WTC11 (cell line): Measurements from ENCODE around the gene HDGFL2. TPM values are rescaled to one million over a fixed set of nuclear protein-coding genes. Genes with fewer than 3 reads are reported as not detected.

Source experiments
- ATAC-seq: fragments of 200-7000 bp; cut with Tn5 transposase; 2 replicates; pipeline ENCODE4 v1.10.0; 2021; ENCODE audit warnings: mild to moderate bottlenecking, moderate library complexity
- CTCF ChIA-PET: fragments of 300-600 bp; sonication (Branson Sonifier 250); formaldehyde crosslinking; loops from one replicate; lab custom pipeline; 2021; ENCODE audit warnings: antibody characterized with exemption; lab: Charles Lee
- POLR2A ChIA-PET: fragments of 350-600 bp; sonication (Branson Sonifier 250); formaldehyde crosslinking; loops from one replicate; lab custom pipeline; 2021; ENCODE audit warnings: antibody characterized with exemption; lab: Charles Lee
- DNase-seq: peaks from one replicate; pipeline ENCODE4 v3.0.0; 2021; ENCODE audit warnings: low spot score
- H3K27ac Mint-ChIP-seq: 2 replicates; pipeline ENCODE4 v1.8.0; 2021; ENCODE audit warnings: mixed read lengths
- H3K27me3 Mint-ChIP-seq: 2 replicates; pipeline ENCODE4 v1.8.0; 2021; ENCODE audit warnings: low read depth, mild to moderate bottlenecking, moderate library complexity, mixed read lengths
- H3K36me3 Mint-ChIP-seq: 2 replicates; pipeline ENCODE4 v1.8.0; 2021; ENCODE audit warnings: mixed read lengths
- H3K4me1 Mint-ChIP-seq: 2 replicates; pipeline ENCODE4 v1.8.0; 2022; ENCODE audit warnings: mixed read lengths
- H3K4me3 Mint-ChIP-seq: 2 replicates; pipeline ENCODE4 v1.8.0; 2021; ENCODE audit warnings: mild to moderate bottlenecking, moderate library complexity, mixed read lengths
- H3K9me3 Mint-ChIP-seq: 2 replicates; pipeline ENCODE4 v1.8.0; 2021; ENCODE audit warnings: mixed read lengths
- CREB1 ChIP-seq: sonication (generic); formaldehyde crosslinking; IDR thresholded peaks from 2 replicates; pipeline ENCODE4 v1.8.0; 2023; ENCODE audit warnings: mild to moderate bottlenecking, missing genetic modification reagents
- ESRRA ChIP-seq: sonication (generic); formaldehyde crosslinking; IDR thresholded peaks from 2 replicates; pipeline ENCODE4 v1.8.1; 2022; ENCODE audit warnings: mild to moderate bottlenecking, missing genetic modification reagents, borderline replicate concordance
- ETV6 ChIP-seq: sonication (generic); formaldehyde crosslinking; IDR thresholded peaks from 2 replicates; pipeline ENCODE4 v1.8.1; 2022; ENCODE audit warnings: mild to moderate bottlenecking, missing genetic modification reagents
- NR1H2 ChIP-seq: sonication (generic); formaldehyde crosslinking; IDR thresholded peaks from 2 replicates; pipeline ENCODE4 v1.9.0; 2021; ENCODE audit warnings: mild to moderate bottlenecking, moderate library complexity, missing genetic modification reagents
- NR2C2 ChIP-seq: sonication (generic); formaldehyde crosslinking; IDR thresholded peaks from 2 replicates; pipeline ENCODE4 v1.8.0; 2022; ENCODE audit warnings: mild to moderate bottlenecking, missing genetic modification reagents
- NR3C1 ChIP-seq: sonication (generic); formaldehyde crosslinking; conservative IDR thresholded peaks from 2 replicates; pipeline ENCODE4 v1.8.1; 2023; ENCODE audit warnings: low read depth, mild to moderate bottlenecking, missing genetic modification reagents
- OVOL2 ChIP-seq: fragments of 250-450 bp; sonication (Bioruptor Pico); IDR thresholded peaks from 2 replicates; pipeline ENCODE4 v1.9.0; 2021; ENCODE audit warnings: mild to moderate bottlenecking, borderline replicate concordance
- RORB ChIP-seq: fragments of 250-450 bp; sonication (Bioruptor Pico); IDR thresholded peaks from 2 replicates; pipeline ENCODE4 v1.9.0; 2021; ENCODE audit warnings: mild to moderate bottlenecking
- SMAD3 ChIP-seq: sonication (generic); formaldehyde crosslinking; IDR thresholded peaks from 2 replicates; pipeline ENCODE4 v1.8.0; 2022; ENCODE audit warnings: missing genetic modification reagents, mild to moderate bottlenecking, borderline replicate concordance
- SOX15 ChIP-seq: fragments of 250-450 bp; sonication (Bioruptor Pico); IDR thresholded peaks from 2 replicates; pipeline ENCODE4 v1.9.0; 2021; ENCODE audit warnings: mild to moderate bottlenecking
- SP1 ChIP-seq: sonication (generic); formaldehyde crosslinking; conservative IDR thresholded peaks from 2 replicates; pipeline ENCODE4 v1.8.1; 2022; ENCODE audit warnings: missing genetic modification reagents
- TP53 ChIP-seq: sonication (generic); formaldehyde crosslinking; IDR thresholded peaks from 2 replicates; pipeline ENCODE4 v1.8.1; 2023; ENCODE audit warnings: mild to moderate bottlenecking, missing genetic modification reagents
- ZBTB21 ChIP-seq: sonication (generic); formaldehyde crosslinking; IDR thresholded peaks from 2 replicates; pipeline ENCODE4 v1.8.1; 2023; ENCODE audit warnings: mild to moderate bottlenecking, missing genetic modification reagents, borderline replicate concordance
- ZNF121 ChIP-seq: sonication (generic); formaldehyde crosslinking; IDR thresholded peaks from 2 replicates; pipeline ENCODE4 v1.8.0; 2023; ENCODE audit warnings: missing genetic modification reagents
- ZNF317 ChIP-seq: sonication (generic); formaldehyde crosslinking; IDR thresholded peaks from 2 replicates; pipeline ENCODE4 v1.8.1; 2023; ENCODE audit warnings: low read depth, mild to moderate bottlenecking, moderate library complexity, missing genetic modification reagents, borderline replicate concordance
- total RNA-seq: library from RNA; stranded (reverse); gene quantifications from 3 replicates; pipeline ENCODE4 v1.2.3, GENCODE V29; 2021
- TF ChIP-seq, protein P1 (sequence below): sonication (generic); formaldehyde crosslinking; IDR thresholded peaks from 2 replicates; pipeline ENCODE4 v1.8.0; 2023; ENCODE audit warnings: mild to moderate bottlenecking, missing genetic modification reagents
- TF ChIP-seq, protein P2 (sequence below): sonication (generic); formaldehyde crosslinking; IDR thresholded peaks from 2 replicates; pipeline ENCODE4 v1.8.1; 2023; ENCODE audit warnings: mild to moderate bottlenecking, missing genetic modification reagents
- TF ChIP-seq, protein P3 (sequence below): sonication (generic); formaldehyde crosslinking; IDR thresholded peaks from 2 replicates; pipeline ENCODE4 v1.8.1; 2023; ENCODE audit warnings: mild to moderate bottlenecking, missing genetic modification reagents, moderate library complexity
- TF ChIP-seq, protein P4 (sequence below): sonication (generic); formaldehyde crosslinking; IDR thresholded peaks from 2 replicates; pipeline ENCODE4 v1.8.1; 2022; ENCODE audit warnings: mild to moderate bottlenecking, moderate library complexity, missing genetic modification reagents
- TF ChIP-seq, protein P5 (sequence below): sonication (generic); formaldehyde crosslinking; IDR thresholded peaks from 2 replicates; pipeline ENCODE4 v1.8.0; 2022; ENCODE audit warnings: mild to moderate bottlenecking, missing genetic modification reagents
- TF ChIP-seq, protein P6 (sequence below): fragments of 250-450 bp; sonication (Bioruptor Pico); IDR thresholded peaks from 2 replicates; pipeline ENCODE4 v1.9.0; 2021; ENCODE audit warnings: mild to moderate bottlenecking

HDGFL2 gene
- total RNA-seq, 1 experiment from 2014 or later, result 115 TPM

DNA sequence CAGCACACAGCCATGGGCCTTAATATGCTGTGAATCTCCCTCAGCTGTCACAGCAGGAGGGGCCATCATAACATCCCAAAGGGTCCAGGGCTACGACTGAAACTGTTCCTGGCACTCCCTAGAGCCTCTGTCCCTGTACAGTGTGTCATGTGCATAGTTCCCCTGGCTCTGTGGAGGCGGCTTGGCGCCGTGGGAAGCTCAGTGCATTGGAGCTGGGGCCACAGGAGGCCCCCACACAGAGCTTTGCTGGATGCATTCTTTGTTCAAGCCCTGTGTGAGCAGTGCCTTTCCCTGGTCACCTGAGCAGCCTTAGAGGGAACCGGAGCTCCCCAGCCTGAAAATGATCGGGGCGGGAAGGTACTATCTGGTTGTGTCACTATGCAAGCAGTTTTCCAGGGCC lies 35.9 kb upstream of the HDGFL2 start:
- no peak overlapping the region for H3K27ac Mint-ChIP-seq
- H3K36me3 Mint-ChIP-seq, result peaks cover 85% of the 10 kb centered on the region
- ChIA-PET POLR2A (interaction anchor here (1.2 kb wide), 1 partner anchor 12 kb away, joined by 3 read pairs; no protein-coding TSS in a partner anchor), CTCF (no interaction called here)
- TF ChIP-seq, protein P1, sequence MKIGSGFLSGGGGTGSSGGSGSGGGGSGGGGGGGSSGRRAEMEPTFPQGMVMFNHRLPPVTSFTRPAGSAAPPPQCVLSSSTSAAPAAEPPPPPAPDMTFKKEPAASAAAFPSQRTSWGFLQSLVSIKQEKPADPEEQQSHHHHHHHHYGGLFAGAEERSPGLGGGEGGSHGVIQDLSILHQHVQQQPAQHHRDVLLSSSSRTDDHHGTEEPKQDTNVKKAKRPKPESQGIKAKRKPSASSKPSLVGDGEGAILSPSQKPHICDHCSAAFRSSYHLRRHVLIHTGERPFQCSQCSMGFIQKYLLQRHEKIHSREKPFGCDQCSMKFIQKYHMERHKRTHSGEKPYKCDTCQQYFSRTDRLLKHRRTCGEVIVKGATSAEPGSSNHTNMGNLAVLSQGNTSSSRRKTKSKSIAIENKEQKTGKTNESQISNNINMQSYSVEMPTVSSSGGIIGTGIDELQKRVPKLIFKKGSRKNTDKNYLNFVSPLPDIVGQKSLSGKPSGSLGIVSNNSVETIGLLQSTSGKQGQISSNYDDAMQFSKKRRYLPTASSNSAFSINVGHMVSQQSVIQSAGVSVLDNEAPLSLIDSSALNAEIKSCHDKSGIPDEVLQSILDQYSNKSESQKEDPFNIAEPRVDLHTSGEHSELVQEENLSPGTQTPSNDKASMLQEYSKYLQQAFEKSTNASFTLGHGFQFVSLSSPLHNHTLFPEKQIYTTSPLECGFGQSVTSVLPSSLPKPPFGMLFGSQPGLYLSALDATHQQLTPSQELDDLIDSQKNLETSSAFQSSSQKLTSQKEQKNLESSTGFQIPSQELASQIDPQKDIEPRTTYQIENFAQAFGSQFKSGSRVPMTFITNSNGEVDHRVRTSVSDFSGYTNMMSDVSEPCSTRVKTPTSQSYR, result no peak
- TF ChIP-seq ESRRA, result no peak
- TF ChIP-seq SOX15 (CRISPR knock-in tag), result no peak
- TF ChIP-seq RORB, result no peak
- TF ChIP-seq TP53 (CRISPR knock-in tag), result no peak
- no peak for TF ChIP-seq SMAD3 (CRISPR knock-in tag)
- TF ChIP-seq ETV6 (CRISPR knock-in tag), result no peak
- no peak for TF ChIP-seq ZNF121 (CRISPR knock-in tag)
- TF ChIP-seq, protein P2, sequence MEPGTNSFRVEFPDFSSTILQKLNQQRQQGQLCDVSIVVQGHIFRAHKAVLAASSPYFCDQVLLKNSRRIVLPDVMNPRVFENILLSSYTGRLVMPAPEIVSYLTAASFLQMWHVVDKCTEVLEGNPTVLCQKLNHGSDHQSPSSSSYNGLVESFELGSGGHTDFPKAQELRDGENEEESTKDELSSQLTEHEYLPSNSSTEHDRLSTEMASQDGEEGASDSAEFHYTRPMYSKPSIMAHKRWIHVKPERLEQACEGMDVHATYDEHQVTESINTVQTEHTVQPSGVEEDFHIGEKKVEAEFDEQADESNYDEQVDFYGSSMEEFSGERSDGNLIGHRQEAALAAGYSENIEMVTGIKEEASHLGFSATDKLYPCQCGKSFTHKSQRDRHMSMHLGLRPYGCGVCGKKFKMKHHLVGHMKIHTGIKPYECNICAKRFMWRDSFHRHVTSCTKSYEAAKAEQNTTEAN (CRISPR knock-in tag), result no peak
- no peak for TF ChIP-seq OVOL2 (CRISPR knock-in tag)
- TF ChIP-seq, protein P3, sequence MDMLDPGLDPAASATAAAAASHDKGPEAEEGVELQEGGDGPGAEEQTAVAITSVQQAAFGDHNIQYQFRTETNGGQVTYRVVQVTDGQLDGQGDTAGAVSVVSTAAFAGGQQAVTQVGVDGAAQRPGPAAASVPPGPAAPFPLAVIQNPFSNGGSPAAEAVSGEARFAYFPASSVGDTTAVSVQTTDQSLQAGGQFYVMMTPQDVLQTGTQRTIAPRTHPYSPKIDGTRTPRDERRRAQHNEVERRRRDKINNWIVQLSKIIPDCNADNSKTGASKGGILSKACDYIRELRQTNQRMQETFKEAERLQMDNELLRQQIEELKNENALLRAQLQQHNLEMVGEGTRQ (CRISPR knock-in tag), result no peak
- TF ChIP-seq, protein P4, sequence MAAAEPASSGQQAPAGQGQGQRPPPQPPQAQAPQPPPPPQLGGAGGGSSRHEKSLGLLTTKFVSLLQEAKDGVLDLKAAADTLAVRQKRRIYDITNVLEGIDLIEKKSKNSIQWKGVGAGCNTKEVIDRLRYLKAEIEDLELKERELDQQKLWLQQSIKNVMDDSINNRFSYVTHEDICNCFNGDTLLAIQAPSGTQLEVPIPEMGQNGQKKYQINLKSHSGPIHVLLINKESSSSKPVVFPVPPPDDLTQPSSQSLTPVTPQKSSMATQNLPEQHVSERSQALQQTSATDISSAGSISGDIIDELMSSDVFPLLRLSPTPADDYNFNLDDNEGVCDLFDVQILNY (CRISPR knock-in tag), result no peak
- TF ChIP-seq CREB1 (CRISPR knock-in tag), result no peak
- TF ChIP-seq, protein P5, sequence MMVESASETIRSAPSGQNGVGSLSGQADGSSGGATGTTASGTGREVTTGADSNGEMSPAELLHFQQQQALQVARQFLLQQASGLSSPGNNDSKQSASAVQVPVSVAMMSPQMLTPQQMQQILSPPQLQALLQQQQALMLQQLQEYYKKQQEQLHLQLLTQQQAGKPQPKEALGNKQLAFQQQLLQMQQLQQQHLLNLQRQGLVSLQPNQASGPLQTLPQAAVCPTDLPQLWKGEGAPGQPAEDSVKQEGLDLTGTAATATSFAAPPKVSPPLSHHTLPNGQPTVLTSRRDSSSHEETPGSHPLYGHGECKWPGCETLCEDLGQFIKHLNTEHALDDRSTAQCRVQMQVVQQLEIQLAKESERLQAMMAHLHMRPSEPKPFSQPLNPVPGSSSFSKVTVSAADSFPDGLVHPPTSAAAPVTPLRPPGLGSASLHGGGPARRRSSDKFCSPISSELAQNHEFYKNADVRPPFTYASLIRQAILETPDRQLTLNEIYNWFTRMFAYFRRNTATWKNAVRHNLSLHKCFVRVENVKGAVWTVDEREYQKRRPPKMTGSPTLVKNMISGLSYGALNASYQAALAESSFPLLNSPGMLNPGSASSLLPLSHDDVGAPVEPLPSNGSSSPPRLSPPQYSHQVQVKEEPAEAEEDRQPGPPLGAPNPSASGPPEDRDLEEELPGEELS (CRISPR knock-in tag), result no peak
- TF ChIP-seq NR2C2 (CRISPR knock-in tag), result no peak
- H3K4me1 Mint-ChIP-seq, result no peaks in the 10 kb centered on the region
- DNase-seq, result no peak
- no peaks in the 10 kb centered on the region for H3K27me3 Mint-ChIP-seq
- H3K9me3 Mint-ChIP-seq, result no peaks in the 10 kb centered on the region
- no peak for ATAC-seq
- H3K4me3 Mint-ChIP-seq, result no peak overlapping the region

DNA sequence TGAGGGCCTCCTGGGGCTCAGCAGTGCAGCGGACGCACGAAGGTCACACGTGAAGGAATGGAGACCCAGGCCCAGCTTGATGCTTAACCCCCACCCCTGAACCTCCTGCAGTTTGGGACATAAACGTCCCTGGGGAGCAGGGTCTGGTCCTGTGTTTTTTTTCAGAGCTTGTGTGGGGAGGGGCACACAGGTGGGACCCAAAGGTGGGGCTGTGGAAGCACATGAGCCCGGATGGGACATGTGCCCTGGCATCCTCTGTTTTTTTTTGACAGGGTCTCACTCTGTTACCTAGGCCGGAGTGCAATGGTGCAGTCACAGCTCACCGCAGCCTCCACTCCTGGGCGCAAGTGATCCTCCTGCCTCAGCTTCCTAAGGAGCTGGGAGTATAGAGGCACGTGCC lies 35.0 kb upstream of the HDGFL2 start:
- Mint-ChIP-seq H3K27ac (no peak overlapping the region), H3K4me3 (no peak overlapping the region), H3K27me3 (no peaks in the 10 kb centered on the region), H3K4me1 (no peaks in the 10 kb centered on the region), H3K36me3 (peaks cover 79% of the 10 kb centered on the region), H3K9me3 (no peaks in the 10 kb centered on the region)
- ATAC-seq, result no peak
- DNase-seq, result no peak
- CTCF ChIA-PET, result no interaction called here
- POLR2A ChIA-PET, result interaction anchor here (1.3 kb wide), 1 partner anchor 9 kb away, joined by 4 read pairs; no protein-coding TSS in a partner anchor
- TF ChIP-seq ZNF317 (CRISPR knock-in tag) (no peak), ETV6 (CRISPR knock-in tag) (no peak), SP1 (no peak), NR1H2 (no peak), NR3C1 (CRISPR knock-in tag) (no peak), ZBTB21 (CRISPR knock-in tag) (no peak)
- TF ChIP-seq, protein P2 (CRISPR knock-in tag), result no peak
- TF ChIP-seq, protein P6, sequence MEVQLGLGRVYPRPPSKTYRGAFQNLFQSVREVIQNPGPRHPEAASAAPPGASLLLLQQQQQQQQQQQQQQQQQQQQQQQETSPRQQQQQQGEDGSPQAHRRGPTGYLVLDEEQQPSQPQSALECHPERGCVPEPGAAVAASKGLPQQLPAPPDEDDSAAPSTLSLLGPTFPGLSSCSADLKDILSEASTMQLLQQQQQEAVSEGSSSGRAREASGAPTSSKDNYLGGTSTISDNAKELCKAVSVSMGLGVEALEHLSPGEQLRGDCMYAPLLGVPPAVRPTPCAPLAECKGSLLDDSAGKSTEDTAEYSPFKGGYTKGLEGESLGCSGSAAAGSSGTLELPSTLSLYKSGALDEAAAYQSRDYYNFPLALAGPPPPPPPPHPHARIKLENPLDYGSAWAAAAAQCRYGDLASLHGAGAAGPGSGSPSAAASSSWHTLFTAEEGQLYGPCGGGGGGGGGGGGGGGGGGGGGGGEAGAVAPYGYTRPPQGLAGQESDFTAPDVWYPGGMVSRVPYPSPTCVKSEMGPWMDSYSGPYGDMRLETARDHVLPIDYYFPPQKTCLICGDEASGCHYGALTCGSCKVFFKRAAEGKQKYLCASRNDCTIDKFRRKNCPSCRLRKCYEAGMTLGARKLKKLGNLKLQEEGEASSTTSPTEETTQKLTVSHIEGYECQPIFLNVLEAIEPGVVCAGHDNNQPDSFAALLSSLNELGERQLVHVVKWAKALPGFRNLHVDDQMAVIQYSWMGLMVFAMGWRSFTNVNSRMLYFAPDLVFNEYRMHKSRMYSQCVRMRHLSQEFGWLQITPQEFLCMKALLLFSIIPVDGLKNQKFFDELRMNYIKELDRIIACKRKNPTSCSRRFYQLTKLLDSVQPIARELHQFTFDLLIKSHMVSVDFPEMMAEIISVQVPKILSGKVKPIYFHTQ (CRISPR knock-in tag), result no peak
- TF ChIP-seq, protein P4 (CRISPR knock-in tag), result no peak
